HEK293 (cell line): Measurements from ENCODE around the gene ZNF79.

Experiments
- BCL11A ChIP-seq: fragments of 450-650 bp; formaldehyde crosslinking; IDR thresholded peaks from 2 replicates; pipeline ENCODE4 v1.5.1; 2016; ENCODE audit warnings: low read depth, missing biosample characterization, missing genetic modification characterization
- GLIS1 ChIP-seq: fragments of 450-650 bp; formaldehyde crosslinking; IDR thresholded peaks from 2 replicates; pipeline ENCODE4 v1.5.1; 2016; ENCODE audit warnings: missing biosample characterization, missing genetic modification characterization
- IKZF3 ChIP-seq: fragments of 450-650 bp; IDR thresholded peaks from 2 replicates; pipeline ENCODE4 v1.5.0; 2018; ENCODE audit warnings: missing biosample characterization, mild to moderate bottlenecking, missing genetic modification characterization, moderate library complexity
- KLF1 ChIP-seq: fragments of 450-650 bp; formaldehyde crosslinking; IDR thresholded peaks from 2 replicates; pipeline ENCODE4 v1.5.1; 2016; ENCODE audit warnings: missing biosample characterization, missing genetic modification characterization
- SP3 ChIP-seq: fragments of 450-650 bp; formaldehyde crosslinking; IDR thresholded peaks from 2 replicates; pipeline ENCODE4 v1.5.1; 2016; ENCODE audit warnings: missing biosample characterization, missing genetic modification characterization
- SP7 ChIP-seq: fragments of 450-650 bp; formaldehyde crosslinking; IDR thresholded peaks from 2 replicates; pipeline ENCODE4 v1.5.1; 2016; ENCODE audit warnings: missing biosample characterization, missing genetic modification characterization
- ZBTB48 ChIP-seq: fragments of 450-650 bp; formaldehyde crosslinking; IDR thresholded peaks from 2 replicates; pipeline ENCODE4 v1.5.1; 2016; ENCODE audit warnings: missing biosample characterization, missing genetic modification characterization
- ZNF138 ChIP-seq: fragments of 450-650 bp; formaldehyde crosslinking; IDR thresholded peaks from 2 replicates; pipeline ENCODE4 v1.5.1; 2016; ENCODE audit warnings: missing biosample characterization, missing genetic modification characterization, borderline replicate concordance
- ZNF2 ChIP-seq: fragments of 450-650 bp; formaldehyde crosslinking; IDR thresholded peaks from 2 replicates; pipeline ENCODE4 v1.5.1; 2016; ENCODE audit warnings: missing biosample characterization, missing genetic modification characterization
- ZNF211 ChIP-seq: fragments of 450-650 bp; formaldehyde crosslinking; IDR thresholded peaks from 2 replicates; pipeline ENCODE4 v1.5.1; 2016; ENCODE audit warnings: low read depth, missing biosample characterization, missing genetic modification characterization
- ZNF239 ChIP-seq: fragments of 450-650 bp; formaldehyde crosslinking; IDR thresholded peaks from 2 replicates; pipeline ENCODE4 v1.5.1; 2016; ENCODE audit warnings: missing biosample characterization, missing genetic modification characterization
- ZNF274 ChIP-seq, 2 experiments: fragments of 200-500 bp in 1 of 2; fragments of 450-650 bp in 1 of 2; sonication (Bioruptor generic) in 1 of 2; formaldehyde crosslinking in 1 of 2; IDR thresholded peaks; 2 replicates each; pipeline versions ENCODE4 v1.5.1 to v1.6.1; 2014 to 2016; ENCODE audit warnings: borderline replicate concordance in 1 of 2, inconsistent platforms in 1 of 2, low read length in 1 of 2, missing biosample characterization in 1 of 2, missing genetic modification characterization in 1 of 2
- ZNF426 ChIP-seq: fragments of 450-650 bp; formaldehyde crosslinking; IDR thresholded peaks from 2 replicates; pipeline ENCODE4 v1.5.1; 2017; ENCODE audit warnings: missing biosample characterization, missing genetic modification characterization, mild to moderate bottlenecking, inconsistent platforms, moderate library complexity
- ZNF544 ChIP-seq: fragments of 450-650 bp; formaldehyde crosslinking; IDR thresholded peaks from 2 replicates; pipeline ENCODE4 v1.5.0; 2017; ENCODE audit warnings: missing biosample characterization, missing genetic modification characterization
- ZNF596 ChIP-seq: fragments of 450-650 bp; IDR thresholded peaks from 2 replicates; pipeline ENCODE4 v1.5.0; 2018; ENCODE audit warnings: missing biosample characterization, mild to moderate bottlenecking, missing genetic modification characterization, moderate library complexity
- ZNF624 ChIP-seq: fragments of 450-650 bp; formaldehyde crosslinking; IDR thresholded peaks from 2 replicates; pipeline ENCODE4 v1.5.1; 2017; ENCODE audit warnings: missing biosample characterization, missing genetic modification characterization
- ZNF626 ChIP-seq: fragments of 450-650 bp; sonication (Bioruptor Pico); formaldehyde crosslinking; IDR thresholded peaks from 2 replicates; pipeline ENCODE4 v1.5.1; 2018; ENCODE audit warnings: missing biosample characterization, missing genetic modification characterization, inconsistent platforms
- ZNF791 ChIP-seq: fragments of 450-650 bp; formaldehyde crosslinking; IDR thresholded peaks from 2 replicates; pipeline ENCODE4 v1.5.1; 2016; ENCODE audit warnings: missing biosample characterization, missing genetic modification characterization
- ZXDB ChIP-seq: fragments of 450-650 bp; formaldehyde crosslinking; IDR thresholded peaks from 2 replicates; pipeline ENCODE4 v1.5.1; 2016; ENCODE audit warnings: missing biosample characterization, missing genetic modification characterization
- TF ChIP-seq, protein P1 (sequence below): fragments of 450-650 bp; formaldehyde crosslinking; IDR thresholded peaks from 2 replicates; pipeline ENCODE4 v1.5.1; 2016; ENCODE audit warnings: missing biosample characterization, missing genetic modification characterization, borderline replicate concordance
- TF ChIP-seq, protein P2 (sequence below): fragments of 450-650 bp; formaldehyde crosslinking; IDR thresholded peaks from 2 replicates; pipeline ENCODE4 v1.5.1; 2016; ENCODE audit warnings: missing biosample characterization, missing genetic modification characterization
- TF ChIP-seq, protein P3 (sequence below): fragments of 450-650 bp; formaldehyde crosslinking; IDR thresholded peaks from 2 replicates; pipeline ENCODE4 v1.5.1; 2016; ENCODE audit warnings: missing biosample characterization, missing genetic modification characterization
- TF ChIP-seq, protein P4 (sequence below): fragments of 450-650 bp; formaldehyde crosslinking; conservative IDR thresholded peaks from 2 replicates; pipeline ENCODE4 v1.5.1; 2016; ENCODE audit warnings: low read depth, missing biosample characterization, missing genetic modification characterization
- TF ChIP-seq, protein P5 (sequence below): fragments of 450-650 bp; formaldehyde crosslinking; IDR thresholded peaks from 2 replicates; pipeline ENCODE4 v1.5.1; 2016; ENCODE audit warnings: missing biosample characterization, missing genetic modification characterization, borderline replicate concordance

Gene ZNF79

DNA sequence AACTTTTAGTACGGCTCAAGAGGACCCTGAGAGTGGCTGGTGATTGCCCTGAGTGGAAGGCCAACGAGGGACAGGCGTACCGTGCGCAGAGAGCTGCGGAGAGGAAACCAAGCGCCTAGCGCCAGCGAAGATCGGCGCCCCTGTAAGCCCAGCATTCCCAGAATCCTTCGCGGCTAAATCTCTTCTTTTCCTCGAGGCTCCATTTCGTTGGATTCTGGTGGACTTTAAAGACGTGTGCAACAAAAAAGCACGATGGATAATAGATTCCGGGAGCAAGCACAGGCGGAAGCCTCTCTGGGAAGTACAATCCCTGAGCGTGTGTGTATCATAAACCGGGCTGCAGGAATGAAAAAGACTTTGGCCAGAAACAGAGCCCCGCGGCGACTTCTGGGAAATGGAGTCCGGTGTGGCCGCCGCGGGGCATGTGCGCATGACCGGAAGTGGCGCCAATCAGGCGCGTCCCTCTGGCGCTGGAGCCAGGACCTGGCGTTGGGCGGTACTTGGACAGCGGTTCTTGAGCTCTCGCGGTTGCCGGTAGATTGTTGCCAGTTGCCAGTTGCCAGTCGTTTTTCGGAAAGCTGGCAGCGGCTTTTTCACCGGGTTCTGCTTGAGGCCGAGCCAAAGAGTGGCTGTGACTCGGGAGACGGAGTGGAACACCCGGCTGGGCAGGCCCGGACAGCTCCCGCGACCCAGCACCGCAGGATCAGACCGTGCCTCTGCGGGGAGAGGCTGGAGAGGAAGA, at the start of gene ZNF79 (continued):
- TF ChIP-seq, protein P1, sequence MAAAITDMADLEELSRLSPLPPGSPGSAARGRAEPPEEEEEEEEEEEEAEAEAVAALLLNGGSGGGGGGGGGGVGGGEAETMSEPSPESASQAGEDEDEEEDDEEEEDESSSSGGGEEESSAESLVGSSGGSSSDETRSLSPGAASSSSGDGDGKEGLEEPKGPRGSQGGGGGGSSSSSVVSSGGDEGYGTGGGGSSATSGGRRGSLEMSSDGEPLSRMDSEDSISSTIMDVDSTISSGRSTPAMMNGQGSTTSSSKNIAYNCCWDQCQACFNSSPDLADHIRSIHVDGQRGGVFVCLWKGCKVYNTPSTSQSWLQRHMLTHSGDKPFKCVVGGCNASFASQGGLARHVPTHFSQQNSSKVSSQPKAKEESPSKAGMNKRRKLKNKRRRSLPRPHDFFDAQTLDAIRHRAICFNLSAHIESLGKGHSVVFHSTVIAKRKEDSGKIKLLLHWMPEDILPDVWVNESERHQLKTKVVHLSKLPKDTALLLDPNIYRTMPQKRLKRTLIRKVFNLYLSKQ, result no peak
- TF ChIP-seq ZNF211 (tag by site-specific recombination) (no peak), ZNF2 (tag by site-specific recombination) (0 out of 2 replicates have a peak, but pooled peaks have one; percentile 27), KLF1 (peak; percentile 18; the same call in 1 of the 2 replicates), ZNF239 (no peak), GLIS1 (tag by site-specific recombination) (no peak), BCL11A (tag by site-specific recombination) (no peak), ZNF596 (tag by site-specific recombination) (no peak), ZNF624 (tag by site-specific recombination) (no peak), ZNF274 (IDR thresholded peaks at IDR 0.05; ENCODE audit: low read length) (no peak), ZNF274 (tag by site-specific recombination; IDR thresholded peaks at IDR 0.05; ENCODE audit: borderline replicate concordance) (no peak), IKZF3 (no peak), ZNF426 (no peak), ZBTB48 (no peak), ZNF791 (tag by site-specific recombination) (no peak), ZNF626 (tag by site-specific recombination) (no peak), ZNF138 (tag by site-specific recombination) (no peak), SP7 (tag by site-specific recombination) (peak; percentile 36), SP3 (tag by site-specific recombination) (peak; percentile 47), ZXDB (peak; percentile 54; the same call in 1 of the 2 replicates), ZNF544 (tag by site-specific recombination) (no peak)
- TF ChIP-seq, protein P2, sequence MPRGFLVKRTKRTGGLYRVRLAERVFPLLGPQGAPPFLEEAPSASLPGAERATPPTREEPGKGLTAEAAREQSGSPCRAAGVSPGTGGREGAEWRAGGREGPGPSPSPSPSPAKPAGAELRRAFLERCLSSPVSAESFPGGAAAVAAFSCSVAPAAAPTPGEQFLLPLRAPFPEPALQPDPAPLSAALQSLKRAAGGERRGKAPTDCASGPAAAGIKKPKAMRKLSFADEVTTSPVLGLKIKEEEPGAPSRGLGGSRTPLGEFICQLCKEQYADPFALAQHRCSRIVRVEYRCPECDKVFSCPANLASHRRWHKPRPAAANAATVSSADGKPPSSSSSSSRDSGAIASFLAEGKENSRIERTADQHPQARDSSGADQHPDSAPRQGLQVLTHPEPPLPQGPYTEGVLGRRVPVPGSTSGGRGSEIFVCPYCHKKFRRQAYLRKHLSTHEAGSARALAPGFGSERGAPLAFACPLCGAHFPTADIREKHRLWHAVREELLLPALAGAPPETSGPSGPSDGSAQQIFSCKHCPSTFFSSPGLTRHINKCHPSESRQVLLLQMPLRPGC, result no peak
- TF ChIP-seq, protein P3, sequence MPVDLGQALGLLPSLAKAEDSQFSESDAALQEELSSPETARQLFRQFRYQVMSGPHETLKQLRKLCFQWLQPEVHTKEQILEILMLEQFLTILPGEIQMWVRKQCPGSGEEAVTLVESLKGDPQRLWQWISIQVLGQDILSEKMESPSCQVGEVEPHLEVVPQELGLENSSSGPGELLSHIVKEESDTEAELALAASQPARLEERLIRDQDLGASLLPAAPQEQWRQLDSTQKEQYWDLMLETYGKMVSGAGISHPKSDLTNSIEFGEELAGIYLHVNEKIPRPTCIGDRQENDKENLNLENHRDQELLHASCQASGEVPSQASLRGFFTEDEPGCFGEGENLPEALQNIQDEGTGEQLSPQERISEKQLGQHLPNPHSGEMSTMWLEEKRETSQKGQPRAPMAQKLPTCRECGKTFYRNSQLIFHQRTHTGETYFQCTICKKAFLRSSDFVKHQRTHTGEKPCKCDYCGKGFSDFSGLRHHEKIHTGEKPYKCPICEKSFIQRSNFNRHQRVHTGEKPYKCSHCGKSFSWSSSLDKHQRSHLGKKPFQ (tag by site-specific recombination), result no peak
- TF ChIP-seq, protein P4, sequence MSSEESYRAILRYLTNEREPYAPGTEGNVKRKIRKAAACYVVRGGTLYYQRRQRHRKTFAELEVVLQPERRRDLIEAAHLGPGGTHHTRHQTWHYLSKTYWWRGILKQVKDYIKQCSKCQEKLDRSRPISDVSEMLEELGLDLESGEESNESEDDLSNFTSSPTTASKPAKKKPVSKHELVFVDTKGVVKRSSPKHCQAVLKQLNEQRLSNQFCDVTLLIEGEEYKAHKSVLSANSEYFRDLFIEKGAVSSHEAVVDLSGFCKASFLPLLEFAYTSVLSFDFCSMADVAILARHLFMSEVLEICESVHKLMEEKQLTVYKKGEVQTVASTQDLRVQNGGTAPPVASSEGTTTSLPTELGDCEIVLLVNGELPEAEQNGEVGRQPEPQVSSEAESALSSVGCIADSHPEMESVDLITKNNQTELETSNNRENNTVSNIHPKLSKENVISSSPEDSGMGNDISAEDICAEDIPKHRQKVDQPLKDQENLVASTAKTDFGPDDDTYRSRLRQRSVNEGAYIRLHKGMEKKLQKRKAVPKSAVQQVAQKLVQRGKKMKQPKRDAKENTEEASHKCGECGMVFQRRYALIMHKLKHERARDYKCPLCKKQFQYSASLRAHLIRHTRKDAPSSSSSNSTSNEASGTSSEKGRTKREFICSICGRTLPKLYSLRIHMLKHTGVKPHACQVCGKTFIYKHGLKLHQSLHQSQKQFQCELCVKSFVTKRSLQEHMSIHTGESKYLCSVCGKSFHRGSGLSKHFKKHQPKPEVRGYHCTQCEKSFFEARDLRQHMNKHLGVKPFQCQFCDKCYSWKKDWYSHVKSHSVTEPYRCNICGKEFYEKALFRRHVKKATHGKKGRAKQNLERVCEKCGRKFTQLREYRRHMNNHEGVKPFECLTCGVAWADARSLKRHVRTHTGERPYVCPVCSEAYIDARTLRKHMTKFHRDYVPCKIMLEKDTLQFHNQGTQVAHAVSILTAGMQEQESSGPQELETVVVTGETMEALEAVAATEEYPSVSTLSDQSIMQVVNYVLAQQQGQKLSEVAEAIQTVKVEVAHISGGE, result peak; percentile 76
- TF ChIP-seq, protein P5, sequence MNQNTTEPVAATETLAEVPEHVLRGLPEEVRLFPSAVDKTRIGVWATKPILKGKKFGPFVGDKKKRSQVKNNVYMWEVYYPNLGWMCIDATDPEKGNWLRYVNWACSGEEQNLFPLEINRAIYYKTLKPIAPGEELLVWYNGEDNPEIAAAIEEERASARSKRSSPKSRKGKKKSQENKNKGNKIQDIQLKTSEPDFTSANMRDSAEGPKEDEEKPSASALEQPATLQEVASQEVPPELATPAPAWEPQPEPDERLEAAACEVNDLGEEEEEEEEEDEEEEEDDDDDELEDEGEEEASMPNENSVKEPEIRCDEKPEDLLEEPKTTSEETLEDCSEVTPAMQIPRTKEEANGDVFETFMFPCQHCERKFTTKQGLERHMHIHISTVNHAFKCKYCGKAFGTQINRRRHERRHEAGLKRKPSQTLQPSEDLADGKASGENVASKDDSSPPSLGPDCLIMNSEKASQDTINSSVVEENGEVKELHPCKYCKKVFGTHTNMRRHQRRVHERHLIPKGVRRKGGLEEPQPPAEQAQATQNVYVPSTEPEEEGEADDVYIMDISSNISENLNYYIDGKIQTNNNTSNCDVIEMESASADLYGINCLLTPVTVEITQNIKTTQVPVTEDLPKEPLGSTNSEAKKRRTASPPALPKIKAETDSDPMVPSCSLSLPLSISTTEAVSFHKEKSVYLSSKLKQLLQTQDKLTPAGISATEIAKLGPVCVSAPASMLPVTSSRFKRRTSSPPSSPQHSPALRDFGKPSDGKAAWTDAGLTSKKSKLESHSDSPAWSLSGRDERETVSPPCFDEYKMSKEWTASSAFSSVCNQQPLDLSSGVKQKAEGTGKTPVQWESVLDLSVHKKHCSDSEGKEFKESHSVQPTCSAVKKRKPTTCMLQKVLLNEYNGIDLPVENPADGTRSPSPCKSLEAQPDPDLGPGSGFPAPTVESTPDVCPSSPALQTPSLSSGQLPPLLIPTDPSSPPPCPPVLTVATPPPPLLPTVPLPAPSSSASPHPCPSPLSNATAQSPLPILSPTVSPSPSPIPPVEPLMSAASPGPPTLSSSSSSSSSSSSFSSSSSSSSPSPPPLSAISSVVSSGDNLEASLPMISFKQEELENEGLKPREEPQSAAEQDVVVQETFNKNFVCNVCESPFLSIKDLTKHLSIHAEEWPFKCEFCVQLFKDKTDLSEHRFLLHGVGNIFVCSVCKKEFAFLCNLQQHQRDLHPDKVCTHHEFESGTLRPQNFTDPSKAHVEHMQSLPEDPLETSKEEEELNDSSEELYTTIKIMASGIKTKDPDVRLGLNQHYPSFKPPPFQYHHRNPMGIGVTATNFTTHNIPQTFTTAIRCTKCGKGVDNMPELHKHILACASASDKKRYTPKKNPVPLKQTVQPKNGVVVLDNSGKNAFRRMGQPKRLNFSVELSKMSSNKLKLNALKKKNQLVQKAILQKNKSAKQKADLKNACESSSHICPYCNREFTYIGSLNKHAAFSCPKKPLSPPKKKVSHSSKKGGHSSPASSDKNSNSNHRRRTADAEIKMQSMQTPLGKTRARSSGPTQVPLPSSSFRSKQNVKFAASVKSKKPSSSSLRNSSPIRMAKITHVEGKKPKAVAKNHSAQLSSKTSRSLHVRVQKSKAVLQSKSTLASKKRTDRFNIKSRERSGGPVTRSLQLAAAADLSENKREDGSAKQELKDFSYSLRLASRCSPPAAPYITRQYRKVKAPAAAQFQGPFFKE (tag by site-specific recombination), result no peak
